SH-SY5Y (cell line): ENCODE results near the gene RGSL1.

ENCODE experiments used
- GATA2 ChIP-seq: IDR thresholded peaks from 2 replicates; pipeline ENCODE4 v1.6.1; 2011; ENCODE audit warnings: mild to moderate bottlenecking, low read depth, low read length
- GATA3 ChIP-seq: IDR thresholded peaks from 2 replicates; pipeline ENCODE4 v1.6.1; 2011; ENCODE audit warnings: low read depth, mild to moderate bottlenecking, low read length, moderate library complexity

DNA sequence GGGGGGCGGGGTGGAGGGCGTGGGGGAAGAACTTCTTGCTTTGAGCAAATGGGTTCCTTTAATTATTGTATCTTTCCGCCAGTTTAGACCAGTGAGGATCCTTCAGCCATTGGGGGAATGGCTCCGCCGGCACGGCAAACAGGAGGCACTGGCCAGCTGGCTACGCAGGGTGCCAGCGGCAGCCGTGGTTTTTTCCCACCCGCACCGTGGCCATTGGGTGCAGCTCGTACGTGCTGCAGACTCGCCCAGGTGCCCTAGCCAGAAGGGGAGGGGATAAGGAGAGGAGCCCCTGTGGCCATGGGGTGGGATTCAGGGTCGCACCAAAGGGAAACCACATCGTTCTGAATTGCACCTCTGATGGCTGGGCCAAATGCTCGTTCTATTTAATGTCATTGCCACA, 65.6 kb downstream of the RGSL1 start:
- TF ChIP-seq GATA2 (no peak), GATA3 (no peak)
